IMR-90 (cell line): Measurements from ENCODE around the gene CXorf65. TPM values are rescaled to one million over a fixed set of nuclear protein-coding genes. Genes with fewer than 3 reads are reported as not detected.
A peak's percentile ranks its signal among the peaks of the same experiment; 100 is the strongest.

Experiments used
- ATAC-seq: fragments of 200-7000 bp; cut with Tn5 transposase; 2 replicates; pipeline ENCODE4 v1.9.1; 2020; ENCODE audit warnings: low read depth, mild to moderate bottlenecking, moderate library complexity
- BruUV-seq: library from RNA; stranded (reverse); fragments of 400-500 nt; replicated peaks from 2 replicates; lab custom pipeline; 2021; lab: Mats Ljungman, UMichigan
- CTCF ChIA-PET: fragments of 300-600 bp; formaldehyde crosslinking; extraction: SDS; loops from one replicate; lab custom pipeline; 2021; ENCODE audit warnings: antibody characterized with exemption; lab: Yijun Ruan, JAX
- POLR2A ChIA-PET: fragments of 300-600 bp; sonication (Branson Sonifier 250); formaldehyde crosslinking; loops from one replicate; lab custom pipeline; 2022; ENCODE audit warnings: antibody characterized with exemption; ENCODE audit not compliant: unreplicated experiment; lab: Charles Lee
- DNase-seq: peaks from one replicate; pipeline ENCODE4 v3.0.0; 2013
- H2AFZ ChIP-seq: replicated peaks from 2 replicates; pipeline ENCODE3; 2013; ENCODE audit warnings: low read length, mild to moderate bottlenecking; ENCODE audit not compliant: poor library complexity
- H2AK5ac ChIP-seq: 2 replicates; pipeline ENCODE4 v1.6.1; 2013; ENCODE audit warnings: low read depth, low read length, inconsistent platforms
- H2AK9ac ChIP-seq: replicated peaks from 2 replicates; pipeline ENCODE3; 2013; ENCODE audit warnings: mild to moderate bottlenecking, low read depth, low read length, moderate library complexity; ENCODE audit not compliant: poor library complexity
- H2BK120ac ChIP-seq: 2 replicates; pipeline ENCODE4 v1.6.1; 2013; ENCODE audit warnings: low read depth, low read length, inconsistent platforms
- H2BK15ac ChIP-seq: 3 replicates; pipeline ENCODE4 v1.6.1; 2013; ENCODE audit warnings: low read depth, low read length, inconsistent platforms
- H2BK20ac ChIP-seq: 2 replicates; pipeline ENCODE4 v1.6.1; 2013; ENCODE audit warnings: low read depth, mild to moderate bottlenecking, inconsistent platforms, low read length, moderate library complexity
- H2BK5ac ChIP-seq: 2 replicates; pipeline ENCODE4 v1.6.1; 2013; ENCODE audit warnings: mild to moderate bottlenecking, low read depth, low read length, inconsistent platforms; ENCODE audit not compliant: poor library complexity, severe bottlenecking
- H3K14ac ChIP-seq: replicated peaks from 2 replicates; pipeline ENCODE4 v1.6.1; 2013; ENCODE audit warnings: low read depth, low read length, inconsistent platforms
- H3K18ac ChIP-seq: 2 replicates; pipeline ENCODE4 v1.6.1; 2013; ENCODE audit warnings: low read depth, low read length, control low read depth
- H3K23ac ChIP-seq: 2 replicates; pipeline ENCODE4 v1.6.1; 2013; ENCODE audit warnings: low read depth, low read length, inconsistent platforms
- H3K27ac ChIP-seq: 2 replicates; pipeline ENCODE4 v1.5.1; 2013; ENCODE audit warnings: mild to moderate bottlenecking, control low read depth, low read length; ENCODE audit not compliant: insufficient read depth
- H3K27me3 ChIP-seq: 2 replicates; pipeline ENCODE4 v1.6.1; 2013; ENCODE audit warnings: low read length; ENCODE audit not compliant: control insufficient read depth, insufficient read depth
- H3K36me3 ChIP-seq: 2 replicates; pipeline ENCODE4 v1.6.1; 2013; ENCODE audit warnings: low read length, mixed read lengths; ENCODE audit not compliant: control insufficient read depth, insufficient read depth
- H3K4ac ChIP-seq: 2 replicates; pipeline ENCODE4 v1.6.1; 2013; ENCODE audit warnings: low read depth, low read length, inconsistent platforms
- H3K4me1 ChIP-seq: 2 replicates; pipeline ENCODE4 v1.6.1; 2013; ENCODE audit warnings: low read length, mixed read lengths; ENCODE audit not compliant: control insufficient read depth, insufficient read depth
- H3K4me2 ChIP-seq: 2 replicates; pipeline ENCODE4 v1.6.1; 2013; ENCODE audit warnings: low read depth, mild to moderate bottlenecking, control low read depth, low read length, moderate library complexity
- H3K4me3 ChIP-seq: 2 replicates; pipeline ENCODE4 v1.5.1; 2013; ENCODE audit warnings: low read depth, mild to moderate bottlenecking, control low read depth, low read length, moderate library complexity; ENCODE audit not compliant: insufficient read depth
- H3K56ac ChIP-seq: 2 replicates; pipeline ENCODE4 v1.6.1; 2013; ENCODE audit warnings: low read length, inconsistent platforms; ENCODE audit not compliant: insufficient read depth; ENCODE audit errors: extremely low read depth
- H3K79me1 ChIP-seq, 2 experiments: 2 replicates each; pipeline ENCODE4 v1.6.1; 2013; ENCODE audit warnings: low read length in 2 of 2, inconsistent platforms in 1 of 2, low read depth in 1 of 2
- H3K9ac ChIP-seq: 2 replicates; pipeline ENCODE4 v1.6.1; 2013; ENCODE audit warnings: low read depth, low read length, control low read depth
- H3K9me1 ChIP-seq: 2 replicates; pipeline ENCODE4 v1.6.1; 2013; ENCODE audit warnings: low read length, inconsistent platforms; ENCODE audit not compliant: insufficient read depth
- H3K9me3 ChIP-seq: 2 replicates; pipeline ENCODE4 v1.6.1; 2013; ENCODE audit warnings: low read length; ENCODE audit not compliant: control insufficient read depth, insufficient read depth
- H4K20me1 ChIP-seq: 2 replicates; pipeline ENCODE4 v1.6.1; 2013; ENCODE audit warnings: low read length, inconsistent platforms; ENCODE audit not compliant: insufficient read depth
- H4K5ac ChIP-seq: 2 replicates; pipeline ENCODE4 v1.6.1; 2013; ENCODE audit warnings: mild to moderate bottlenecking, low read depth, low read length, control low read depth
- H4K8ac ChIP-seq, 2 experiments: 2 replicates each; pipeline ENCODE4 v1.6.1; 2013; ENCODE audit warnings: low read depth in 2 of 2, low read length in 2 of 2, control low read depth in 1 of 2, inconsistent platforms in 1 of 2
- H4K91ac ChIP-seq: 2 replicates; pipeline ENCODE4 v1.6.1; 2013; ENCODE audit warnings: low read depth, low read length, inconsistent platforms; ENCODE audit not compliant: insufficient read depth
- BHLHE40 ChIP-seq: fragments of 150-350 bp; IDR thresholded peaks from 2 replicates; pipeline ENCODE4 v1.6.1; 2016; ENCODE audit warnings: mild to moderate bottlenecking, low read depth, low read length
- CTCF ChIP-seq: conservative IDR thresholded peaks from 2 replicates; pipeline ENCODE4 v1.5.1; 2012; ENCODE audit warnings: mild to moderate bottlenecking, low read depth, low read length, improper control_type of control experiment
- ELK1 ChIP-seq: fragments of 150-350 bp; IDR thresholded peaks from 2 replicates; pipeline ENCODE4 v1.6.1; 2016; ENCODE audit warnings: low read depth, mild to moderate bottlenecking, low read length, moderate library complexity, borderline replicate concordance
- FOS ChIP-seq: fragments of 150-350 bp; IDR thresholded peaks from 2 replicates; pipeline ENCODE4 v1.6.1; 2016; ENCODE audit warnings: low read depth, low read length
- MAFK ChIP-seq: IDR thresholded peaks from 2 replicates; pipeline ENCODE4 v1.6.1; 2012; ENCODE audit warnings: low read depth, low read length, improper control_type of control experiment
- MAZ ChIP-seq: IDR thresholded peaks from 2 replicates; pipeline ENCODE4 v1.6.1; 2012; ENCODE audit warnings: low read depth, mild to moderate bottlenecking, low read length, improper control_type of control experiment, moderate library complexity, borderline replicate concordance
- MXI1 ChIP-seq: IDR thresholded peaks from 2 replicates; pipeline ENCODE4 v1.6.1; 2012; ENCODE audit warnings: low read depth, mild to moderate bottlenecking, low read length, moderate library complexity, borderline replicate concordance
- NFE2L2 ChIP-seq: fragments of 150-350 bp; IDR thresholded peaks from 2 replicates; pipeline ENCODE4 v1.6.1; 2016; ENCODE audit warnings: low read depth, mild to moderate bottlenecking, low read length
- POLR2A ChIP-seq: IDR thresholded peaks from 2 replicates; pipeline ENCODE4 v1.6.1; 2012; ENCODE audit warnings: mild to moderate bottlenecking, low read depth, low read length
- RAD21 ChIP-seq: IDR thresholded peaks from 2 replicates; pipeline ENCODE4 v1.6.1; 2012; ENCODE audit warnings: low read length, improper control_type of control experiment
- RFX5 ChIP-seq: IDR thresholded peaks from 2 replicates; pipeline ENCODE4 v1.8.0; 2012; ENCODE audit warnings: low read depth, mild to moderate bottlenecking, low read length, moderate library complexity
- SMC3 ChIP-seq: fragments of 150-350 bp; IDR thresholded peaks from 2 replicates; pipeline ENCODE4 v1.6.1; 2016; ENCODE audit warnings: low read depth, mild to moderate bottlenecking, antibody characterized with exemption, low read length, moderate library complexity
- USF2 ChIP-seq: fragments of 150-350 bp; IDR thresholded peaks from 2 replicates; pipeline ENCODE4 v1.6.1; 2017; ENCODE audit warnings: mild to moderate bottlenecking, antibody characterized with exemption, low read length, low read depth
- WGBS, 2 experiments: methylation state at CpG; one replicate each; pipeline versions ENCODE4 v1.1.5 to v1.1.7; 2013; ENCODE audit warnings: missing lambda C conversion rate in 2 of 2; ENCODE audit not compliant: insufficient read length in 1 of 2; ENCODE audit errors: extremely low coverage in 2 of 2; 5-methylcytosine and 5-hydroxymethylcytosine counted together
- dilution Hi-C: fragments of 300-500 bp; cut with HindIII; formaldehyde crosslinking; loops from one replicate; pipeline ENCODE4 v1.14.3; 2018; ENCODE audit warnings: low sequenced_read_pairs; ENCODE audit not compliant: unreplicated experiment
- in situ Hi-C: fragments of 300-500 bp; cut with MboI; formaldehyde crosslinking; loops from 3 replicates; pipeline ENCODE4 v1.14.3; 2019; ENCODE audit warnings: low sequenced_read_pairs, inconsistent platforms, mixed read lengths
- intact Hi-C: fragments of 100-400 bp; cut with micrococcal nuclease; formaldehyde crosslinking; loops from 2 replicates; pipeline ENCODE4 v1.10.0; 2022
- polyA plus RNA-seq, 3 experiments: library from polyadenylated mRNA; depleted of rRNA; stranded (reverse); fragments of >200 nt; gene quantifications; 2 replicates each; pipeline ENCODE4 v1.2.3, GENCODE V29; 2012; ENCODE audit warnings: low replicate concordance in 1 of 3
- total RNA-seq: library from RNA; depleted of rRNA; stranded (reverse); fragments of >200 nt; gene quantifications from 2 replicates; pipeline ENCODE4 v1.2.3, GENCODE V29; 2012

Gene CXorf65
- total and polyA plus RNA-seq, 2 of the 4 experiments (the other 2 are of a cell fraction), result not detected

- peaks cover 60% of the 10 kb centered on the region for H3K36me3 ChIP-seq
- peaks cover 5% of the 10 kb centered on the region; the same call in 1 of the 2 replicates for H4K20me1 ChIP-seq
- no peak overlapping the region for H3K4me3 ChIP-seq
- no peaks in the 10 kb centered on the region for H3K9me1 ChIP-seq
- in situ Hi-C loops, result no loop called here
- no peak overlapping the region for H3K18ac ChIP-seq
- 62% methylated on average over 7 of the region's 12 CpGs; no CpG with 5 or more reads in 1 of the 2 experiments for WGBS, 2 experiments
- peak; percentile 64 for DNase-seq
- no peak overlapping the region for H2BK20ac ChIP-seq
- intact Hi-C loops, result loop anchor here (5.0 kb wide), 1 partner anchor 61 kb away; the partner anchor contains the start of gene SNX12
- no peak overlapping the region for H3K9ac ChIP-seq
- dilution Hi-C loops, result no loop called here
- no peaks in the 10 kb centered on the region; the same call in 1 of the 2 replicates for H3K27me3 ChIP-seq
- no peak overlapping the region for H2AFZ ChIP-seq
- H3K27ac ChIP-seq, result no peak overlapping the region
- H3K9me3 ChIP-seq, result no peaks in the 10 kb centered on the region
- no peak overlapping the region for H3K23ac ChIP-seq
- H3K4me1 ChIP-seq, result no peaks in the 10 kb centered on the region
- BruUV-seq, result no TSS peak
- no peak overlapping the region for H3K4me2 ChIP-seq
- no peak overlapping the region for H2BK120ac ChIP-seq
- ATAC-seq, result peak; percentile 78
- H3K4ac ChIP-seq, result no peak overlapping the region
- CTCF ChIA-PET, result interaction anchor here (0.6 kb wide), 3 partner anchors 29 to 351 kb away, joined by 3 read pairs; no protein-coding TSS in a partner anchor
- H3K14ac ChIP-seq, result no peak overlapping the region
- H3K79me1 ChIP-seq, result peaks cover 0 to 5% of the 10 kb centered on the region in 2 experiments; a peak in 1 of 4 replicates
- no peak overlapping the region for H2AK5ac ChIP-seq
- no peak overlapping the region for H2AK9ac ChIP-seq
- H4K8ac ChIP-seq, result no peak overlapping the region
- POLR2A ChIA-PET, result no interaction called here
- H4K91ac ChIP-seq, result no peak overlapping the region
- TF ChIP-seq FOS (no peak), SMC3 (no peak), RFX5 (no peak), NFE2L2 (no peak), POLR2A (no peak), MAFK (no peak), MXI1 (no peak), ELK1 (no peak), BHLHE40 (no peak), CTCF (no peak), USF2 (no peak), MAZ (no peak), RAD21 (no peak)
- no peak overlapping the region for H4K5ac ChIP-seq
- H2BK15ac ChIP-seq, result no peak overlapping the region
- no peak overlapping the region for H2BK5ac ChIP-seq
- H3K56ac ChIP-seq, result no peak overlapping the region
Observed at GRCh38 chrX:71128166-71128833, 21.8 kb upstream of the CXorf65 start.
